HepG2 (cell line): ENCODE results near the gene GFY. TPM values are rescaled to one million over a fixed set of nuclear protein-coding genes. Genes with fewer than 3 reads are reported as not detected.

ENCODE experiments used
- ATAC-seq: fragments of 200-7000 bp; cut with Tn5 transposase; 3 replicates; pipeline ENCODE4 v1.9.1; 2020; ENCODE audit warnings: mild to moderate bottlenecking, moderate library complexity
- BruUV-seq: library from RNA; stranded (reverse); fragments of 400-500 nt; replicated peaks from 2 replicates; lab custom pipeline; 2021; lab: Mats Ljungman, UMichigan
- CTCF ChIA-PET: fragments of 300-600 bp; formaldehyde crosslinking; extraction: SDS; loops from one replicate; lab custom pipeline; 2021; ENCODE audit warnings: low total read pairs, inconsistent platforms, low intra/inter-chr PET ratio; lab: Yijun Ruan, JAX
- POLR2A ChIA-PET: fragments of 350-600 bp; sonication (Branson Sonifier 250); formaldehyde crosslinking; loops from one replicate; lab custom pipeline; 2020; ENCODE audit warnings: antibody characterized with exemption, inconsistent platforms; lab: Yijun Ruan, JAX
- DNase-seq: peaks from one replicate; pipeline ENCODE4 v3.0.0-alpha.2; 2015; ENCODE audit warnings: low spot score
- FAIRE-seq: peaks from 3 replicates; lab custom pipeline; 2011; peaks lifted over from hg19 to GRCh38; lab: Jason Lieb, UNC
- H2AFZ ChIP-seq: one replicate; pipeline ENCODE4 v1.6.1; 2011; ENCODE audit warnings: low read length, inconsistent platforms
- H3K27ac ChIP-seq: fragments of 300-600 bp; 3 replicates; pipeline ENCODE4 v1.8.0; 2011; ENCODE audit warnings: mixed run types, mild to moderate bottlenecking, mixed read lengths, low read length, inconsistent platforms; ENCODE audit not compliant: insufficient read depth; ENCODE audit errors: extremely low read length
- H3K27me3 ChIP-seq, 2 experiments: fragments of 200-600 bp in 1 of 2; 2 replicates in 1 of 2; 3 replicates in 1 of 2; pipeline versions ENCODE4 v1.6.0 to v1.8.0; 2011; ENCODE audit warnings: low read length in 2 of 2, mild to moderate bottlenecking in 2 of 2, moderate library complexity in 2 of 2, inconsistent platforms in 1 of 2; ENCODE audit not compliant: insufficient read depth in 2 of 2, control insufficient read depth in 1 of 2
- H3K36me3 ChIP-seq, 2 experiments: fragments of 200-600 bp in 1 of 2; replicated peaks in 1 of 2; 2 replicates in 1 of 2; 3 replicates in 1 of 2; pipeline versions ENCODE4 v1.5.1 to v1.8.0; 2011; ENCODE audit warnings: low read length in 2 of 2, inconsistent platforms in 1 of 2; ENCODE audit not compliant: insufficient read depth in 2 of 2, control insufficient read depth in 1 of 2
- H3K4me1 ChIP-seq: 2 replicates; pipeline ENCODE4 v1.5.1; 2012; ENCODE audit warnings: low read length, inconsistent platforms; ENCODE audit not compliant: insufficient read depth
- H3K4me2 ChIP-seq: 2 replicates; pipeline ENCODE4 v1.6.0; 2011; ENCODE audit warnings: low read depth, low read length, inconsistent platforms
- H3K4me3 ChIP-seq, 3 experiments: fragments of 200-600 bp in 1 of 3; sonication (generic), shearing (Covaris generic) in 1 of 3; replicated peaks in 1 of 3; 2 replicates each; pipeline ENCODE4 v1.5.1; 2011 to 2016; ENCODE audit warnings: low read length in 3 of 3, inconsistent platforms in 2 of 3, low read depth in 2 of 3, mild to moderate bottlenecking in 2 of 3, control low read depth in 1 of 3, mixed read lengths in 1 of 3; ENCODE audit not compliant: insufficient read depth in 1 of 3
- H3K79me2 ChIP-seq: one replicate; pipeline ENCODE4 v1.6.1; 2011; ENCODE audit warnings: low read length, inconsistent platforms; ENCODE audit not compliant: insufficient read depth
- H3K9ac ChIP-seq: 2 replicates; pipeline ENCODE4 v1.6.0; 2011; ENCODE audit warnings: mild to moderate bottlenecking, low read depth, low read length, inconsistent platforms; ENCODE audit not compliant: insufficient read depth
- H3K9me3 ChIP-seq: 2 replicates; pipeline ENCODE4 v1.5.1; 2012; ENCODE audit warnings: mild to moderate bottlenecking, low read length
- H4K20me1 ChIP-seq: 2 replicates; pipeline ENCODE4 v1.6.0; 2011; ENCODE audit warnings: inconsistent platforms, mild to moderate bottlenecking, low read length, moderate library complexity; ENCODE audit not compliant: insufficient read depth
- CC2D1A ChIP-seq: sonication (generic); formaldehyde crosslinking; IDR thresholded peaks from 2 replicates; pipeline ENCODE4 v1.8.1; 2023; ENCODE audit warnings: mild to moderate bottlenecking, missing genetic modification reagents
- E2F5 ChIP-seq: sonication (generic); formaldehyde crosslinking; conservative IDR thresholded peaks from 2 replicates; pipeline ENCODE4 v1.4.0; 2020; ENCODE audit warnings: missing genetic modification reagents
- NCOA2 ChIP-seq: sonication (generic); formaldehyde crosslinking; IDR thresholded peaks from 2 replicates; pipeline ENCODE4 v1.8.0; 2022; ENCODE audit warnings: inconsistent platforms
- NFYB ChIP-seq: sonication (generic); formaldehyde crosslinking; IDR thresholded peaks from 2 replicates; pipeline ENCODE4 v1.4.0; 2020; ENCODE audit warnings: missing genetic modification reagents
- NFYC ChIP-seq: IDR thresholded peaks from 2 replicates; pipeline ENCODE4 v1.6.1; 2016; ENCODE audit warnings: missing genetic modification reagents, missing compliant biosample characterization
- SP2 ChIP-seq: sonication (generic); formaldehyde crosslinking; IDR thresholded peaks from 2 replicates; pipeline ENCODE4 v1.5.1; 2020; ENCODE audit warnings: mild to moderate bottlenecking, missing genetic modification reagents
- TFDP1 ChIP-seq: IDR thresholded peaks from 2 replicates; pipeline ENCODE4 v1.6.1; 2016; ENCODE audit warnings: missing compliant biosample characterization, missing genetic modification reagents, borderline replicate concordance
- TFDP2 ChIP-seq: sonication (generic); formaldehyde crosslinking; IDR thresholded peaks from 2 replicates; pipeline ENCODE4 v1.4.0; 2020; ENCODE audit warnings: missing genetic modification reagents
- ZBTB38 ChIP-seq: sonication (generic); formaldehyde crosslinking; IDR thresholded peaks from 2 replicates; pipeline ENCODE4 v1.5.1; 2020; ENCODE audit warnings: mild to moderate bottlenecking, missing genetic modification reagents
- ZNF382 ChIP-seq: sonication (generic); formaldehyde crosslinking; IDR thresholded peaks from 2 replicates; pipeline ENCODE4 v1.5.0; 2020; ENCODE audit warnings: missing genetic modification reagents, mild to moderate bottlenecking, borderline replicate concordance
- WGBS: methylation state at CpG from one replicate; pipeline ENCODE4 v1.1.6; 2017; ENCODE audit warnings: low lambda C conversion rate; 5-methylcytosine and 5-hydroxymethylcytosine counted together
- in situ Hi-C: cut with HindIII; loops from 2 replicates; pipeline ENCODE4 v1.10.0; 2017; ENCODE audit warnings: low pct_unique_long_range_greater_than_20kb; ENCODE audit not compliant: extremely low pct_ligation_motif_present
- intact Hi-C: fragments of 100-400 bp; cut with micrococcal nuclease; formaldehyde crosslinking; loops from one replicate; pipeline ENCODE4 v1.10.0; 2022; ENCODE audit not compliant: unreplicated experiment
- polyA plus RNA-seq, 8 experiments: library from polyadenylated mRNA; depleted of rRNA in 3 of 8; stranded (reverse) in 7 of 8; unstranded in 1 of 8; fragments of >200 nt; fragmentation: Illumina TruSeq in 4 of 8; extraction: Trizol in 4 of 8; gene quantifications; 2 replicates each; pipeline versions ENCODE4 v1.2.1 to v1.2.3, GENCODE V29; 2011 to 2016; ENCODE audit warnings: low read depth in 4 of 8, missing spikeins in 1 of 8, mixed read lengths in 1 of 8; ENCODE audit not compliant: insufficient read depth in 1 of 8
- total RNA-seq, 5 experiments: library from RNA; depleted of rRNA; stranded (reverse); fragments of >200 nt; fragmentation: Illumina TruSeq; extraction: Trizol; gene quantifications; 2 replicates each; pipeline ENCODE4 v1.2.3, GENCODE V29; 2016; ENCODE audit warnings: low read depth in 1 of 5

The GFY gene
- total and polyA plus RNA-seq, 2 of the 13 experiments (the other 11 are each of a cell fraction or from before 2014, with no cell fraction given), result not detected

- H3K79me2 ChIP-seq, result no peaks in the 10 kb centered on the region
- peaks cover 7 to 87% of the 10 kb centered on the region in 2 experiments; a peak in 4 of 5 replicates for H3K27me3 ChIP-seq
- no peak for FAIRE-seq
- no peaks in the 10 kb centered on the region for H3K4me1 ChIP-seq
- TF ChIP-seq CC2D1A (CRISPR knock-in tag), result no peak
- peak; percentile 32; the same call in 1 of the 2 replicates for TF ChIP-seq TFDP1 (CRISPR knock-in tag)
- peak; percentile 87 for TF ChIP-seq NFYC
- TF ChIP-seq NFYB (CRISPR knock-in tag), result peak; percentile 85
- TF ChIP-seq E2F5 (CRISPR knock-in tag), result peak; percentile 66; the same call in 1 of the 2 replicates
- TF ChIP-seq ZNF382, result no peak
- TF ChIP-seq NCOA2 (CRISPR knock-in tag), result no peak
- peak; percentile 75 for TF ChIP-seq TFDP2 (CRISPR knock-in tag)
- TF ChIP-seq SP2 (CRISPR knock-in tag), result 0 out of 2 replicates have a peak, but pooled peaks have one; percentile 50
- no peak for TF ChIP-seq ZBTB38 (CRISPR knock-in tag)
- TF ChIP-seq, all 625 proteins: peak for 6
- 41% methylated on average over 17 of the region's 18 CpGs for WGBS
- peak; percentile 62 for ATAC-seq
- H3K9ac ChIP-seq, result no peak overlapping the region
- POLR2A ChIA-PET, result interaction anchor here (1.1 kb wide), 1 partner anchor 18 kb away, joined by 5 read pairs; the partner anchor contains the start of gene ALDH16A1
- H3K4me3 ChIP-seq, result no peak overlapping the region
- no peaks in the 10 kb centered on the region for H3K9me3 ChIP-seq
- no peak overlapping the region for H2AFZ ChIP-seq
- no peak overlapping the region for H3K27ac ChIP-seq
- CTCF ChIA-PET, result no interaction called here
- H3K4me2 ChIP-seq, result no peak overlapping the region
- H4K20me1 ChIP-seq, result no peaks in the 10 kb centered on the region
- intact Hi-C loops, result no loop called here
- in situ Hi-C loops, result no loop called here
- no peak for DNase-seq
- no TSS peak for BruUV-seq
- no peaks in the 10 kb centered on the region for H3K36me3 ChIP-seq
These were observed 9.9 kb downstream of the GFY start for GRCh38 chr19:49434907-49435583.
